GM12878 (cell line): ENCODE data around the gene ACER3. TPM values are rescaled to one million over a fixed set of nuclear protein-coding genes. Genes with fewer than 3 reads are reported as not detected.

Experiments
- BMI1 ChIP-seq: fragments of 450-650 bp; IDR thresholded peaks from 2 replicates; pipeline ENCODE4 v1.6.1; 2016; ENCODE audit warnings: mild to moderate bottlenecking, moderate library complexity, borderline replicate concordance
- EP300 ChIP-seq, 2 experiments: fragments of 150-350 bp in 1 of 2; IDR thresholded peaks; 2 replicates each; pipeline ENCODE4 v1.6.1; 2011 to 2012; ENCODE audit warnings: low read depth in 2 of 2, low read length in 2 of 2, borderline replicate concordance in 1 of 2, improper control_type of control experiment in 1 of 2, inconsistent platforms in 1 of 2; ENCODE audit not compliant: control insufficient read depth in 1 of 2
- HDGF ChIP-seq: fragments of 450-650 bp; IDR thresholded peaks from 2 replicates; pipeline ENCODE4 v1.6.1; 2016; ENCODE audit warnings: antibody characterized with exemption
- MEF2B ChIP-seq: fragments of 450-650 bp; IDR thresholded peaks from 2 replicates; pipeline ENCODE4 v1.6.1; 2018; ENCODE audit warnings: mild to moderate bottlenecking, moderate library complexity; ENCODE audit not compliant: partially characterized antibody, poor library complexity, severe bottlenecking
- RELA ChIP-seq: fragments of 450-650 bp; IDR thresholded peaks from 2 replicates; pipeline ENCODE4 v1.8.0; 2014; ENCODE audit warnings: borderline replicate concordance; ENCODE audit not compliant: partially characterized antibody
- polyA plus RNA-seq, 11 experiments: library from polyadenylated mRNA; depleted of rRNA in 4 of 11; unstranded in 6 of 11; stranded (reverse) in 5 of 11; fragments of >200 nt; fragmentation: Nextera tagmentation in 4 of 11; fragmentation: Illumina TruSeq in 1 of 11; extraction: Ambion mirVana in 4 of 11; extraction: Trizol in 1 of 11; gene quantifications; 1 replicate in 1 of 11; 2 replicates in 10 of 11; pipeline versions ENCODE4 v1.2.1 to v1.2.3, GENCODE V29; 2011 to 2016; ENCODE audit warnings: inconsistent platforms in 2 of 11, missing spikeins in 2 of 11, low read depth in 1 of 11
- total RNA-seq, 4 experiments: library from RNA; depleted of rRNA in 3 of 4; stranded (reverse); fragments of >200 nt in 3 of 4; fragmentation: Illumina TruSeq in 1 of 4; extraction: Trizol in 1 of 4; gene quantifications; 2 replicates each; pipeline versions ENCODE4 v1.2.1 to v1.2.3, GENCODE V29; 2013 to 2021
- TF ChIP-seq, protein P1 (sequence below): IDR thresholded peaks from 2 replicates; pipeline ENCODE4 v1.6.1; 2012; ENCODE audit warnings: improper control_type of control experiment, low read depth, low read length; ENCODE audit not compliant: insufficient replicate concordance
- TF ChIP-seq, protein P2 (sequence below): IDR thresholded peaks from 2 replicates; pipeline ENCODE4 v1.6.1; 2012; ENCODE audit warnings: low read depth, low read length, improper control_type of control experiment

The ACER3 gene
- total and polyA plus RNA-seq, 10 of the 15 experiments (the other 5 are each of a cell fraction or from before 2014, with no cell fraction given): 2.8 to 17.4 (median 10.3) TPM

DNA sequence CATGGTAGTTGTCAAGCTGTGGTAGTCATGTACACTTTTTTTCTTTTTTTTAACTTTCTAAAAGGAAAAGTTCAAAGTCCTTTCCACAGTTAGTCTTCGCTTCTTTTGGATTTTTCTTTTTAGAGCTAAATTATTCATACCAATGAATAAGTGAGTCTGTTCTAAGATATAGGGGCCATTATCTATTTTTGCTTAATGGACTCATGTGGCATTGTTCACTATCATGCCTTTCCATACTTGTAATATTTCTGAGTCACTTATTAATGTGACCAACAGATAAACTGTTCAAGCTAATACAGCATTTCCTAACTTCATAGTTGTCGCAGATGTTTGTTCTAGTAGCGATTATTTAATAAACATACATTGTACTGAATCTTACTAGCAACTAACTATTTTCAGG, 165.5 kb downstream of the ACER3 start (continued):
- TF ChIP-seq, protein P1, sequence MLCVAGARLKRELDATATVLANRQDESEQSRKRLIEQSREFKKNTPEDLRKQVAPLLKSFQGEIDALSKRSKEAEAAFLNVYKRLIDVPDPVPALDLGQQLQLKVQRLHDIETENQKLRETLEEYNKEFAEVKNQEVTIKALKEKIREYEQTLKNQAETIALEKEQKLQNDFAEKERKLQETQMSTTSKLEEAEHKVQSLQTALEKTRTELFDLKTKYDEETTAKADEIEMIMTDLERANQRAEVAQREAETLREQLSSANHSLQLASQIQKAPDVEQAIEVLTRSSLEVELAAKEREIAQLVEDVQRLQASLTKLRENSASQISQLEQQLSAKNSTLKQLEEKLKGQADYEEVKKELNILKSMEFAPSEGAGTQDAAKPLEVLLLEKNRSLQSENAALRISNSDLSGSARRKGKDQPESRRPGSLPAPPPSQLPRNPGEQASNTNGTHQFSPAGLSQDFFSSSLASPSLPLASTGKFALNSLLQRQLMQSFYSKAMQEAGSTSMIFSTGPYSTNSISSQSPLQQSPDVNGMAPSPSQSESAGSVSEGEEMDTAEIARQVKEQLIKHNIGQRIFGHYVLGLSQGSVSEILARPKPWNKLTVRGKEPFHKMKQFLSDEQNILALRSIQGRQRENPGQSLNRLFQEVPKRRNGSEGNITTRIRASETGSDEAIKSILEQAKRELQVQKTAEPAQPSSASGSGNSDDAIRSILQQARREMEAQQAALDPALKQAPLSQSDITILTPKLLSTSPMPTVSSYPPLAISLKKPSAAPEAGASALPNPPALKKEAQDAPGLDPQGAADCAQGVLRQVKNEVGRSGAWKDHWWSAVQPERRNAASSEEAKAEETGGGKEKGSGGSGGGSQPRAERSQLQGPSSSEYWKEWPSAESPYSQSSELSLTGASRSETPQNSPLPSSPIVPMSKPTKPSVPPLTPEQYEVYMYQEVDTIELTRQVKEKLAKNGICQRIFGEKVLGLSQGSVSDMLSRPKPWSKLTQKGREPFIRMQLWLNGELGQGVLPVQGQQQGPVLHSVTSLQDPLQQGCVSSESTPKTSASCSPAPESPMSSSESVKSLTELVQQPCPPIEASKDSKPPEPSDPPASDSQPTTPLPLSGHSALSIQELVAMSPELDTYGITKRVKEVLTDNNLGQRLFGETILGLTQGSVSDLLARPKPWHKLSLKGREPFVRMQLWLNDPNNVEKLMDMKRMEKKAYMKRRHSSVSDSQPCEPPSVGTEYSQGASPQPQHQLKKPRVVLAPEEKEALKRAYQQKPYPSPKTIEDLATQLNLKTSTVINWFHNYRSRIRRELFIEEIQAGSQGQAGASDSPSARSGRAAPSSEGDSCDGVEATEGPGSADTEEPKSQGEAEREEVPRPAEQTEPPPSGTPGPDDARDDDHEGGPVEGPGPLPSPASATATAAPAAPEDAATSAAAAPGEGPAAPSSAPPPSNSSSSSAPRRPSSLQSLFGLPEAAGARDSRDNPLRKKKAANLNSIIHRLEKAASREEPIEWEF: no peak
- TF ChIP-seq, protein P2, sequence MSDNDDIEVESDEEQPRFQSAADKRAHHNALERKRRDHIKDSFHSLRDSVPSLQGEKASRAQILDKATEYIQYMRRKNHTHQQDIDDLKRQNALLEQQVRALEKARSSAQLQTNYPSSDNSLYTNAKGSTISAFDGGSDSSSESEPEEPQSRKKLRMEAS: no peak
- TF ChIP-seq EP300 (IDR thresholded peaks at IDR 0.05; ENCODE audit: borderline replicate concordance in 1 of 2, control insufficient read depth in 1 of 2, low read depth in 2 of 2, low read length in 2 of 2): no peak
- TF ChIP-seq BMI1: no peak
- TF ChIP-seq RELA: no peak
- TF ChIP-seq MEF2B: no peak
- TF ChIP-seq HDGF: no peak
- TF ChIP-seq, all 136 proteins: peak for 0
